ENCODE results near the gene SHISAL1. TPM values are rescaled to one million over a fixed set of nuclear protein-coding genes. Genes with fewer than 3 reads are reported as not detected.

Gene SHISAL1
- not detected for total RNA-seq

GRCh38 chr22:44312766-44313165 lies at the start of gene SHISAL1:
TSS of gene SHISAL1 (minus strand) at chr22:44312951. CDS start at chr22:44300945, 12,006 bp downstream.
- H3K27ac Mint-ChIP-seq: no peak within 1 kb of the TSS
- no peak for ATAC-seq

DNA sequence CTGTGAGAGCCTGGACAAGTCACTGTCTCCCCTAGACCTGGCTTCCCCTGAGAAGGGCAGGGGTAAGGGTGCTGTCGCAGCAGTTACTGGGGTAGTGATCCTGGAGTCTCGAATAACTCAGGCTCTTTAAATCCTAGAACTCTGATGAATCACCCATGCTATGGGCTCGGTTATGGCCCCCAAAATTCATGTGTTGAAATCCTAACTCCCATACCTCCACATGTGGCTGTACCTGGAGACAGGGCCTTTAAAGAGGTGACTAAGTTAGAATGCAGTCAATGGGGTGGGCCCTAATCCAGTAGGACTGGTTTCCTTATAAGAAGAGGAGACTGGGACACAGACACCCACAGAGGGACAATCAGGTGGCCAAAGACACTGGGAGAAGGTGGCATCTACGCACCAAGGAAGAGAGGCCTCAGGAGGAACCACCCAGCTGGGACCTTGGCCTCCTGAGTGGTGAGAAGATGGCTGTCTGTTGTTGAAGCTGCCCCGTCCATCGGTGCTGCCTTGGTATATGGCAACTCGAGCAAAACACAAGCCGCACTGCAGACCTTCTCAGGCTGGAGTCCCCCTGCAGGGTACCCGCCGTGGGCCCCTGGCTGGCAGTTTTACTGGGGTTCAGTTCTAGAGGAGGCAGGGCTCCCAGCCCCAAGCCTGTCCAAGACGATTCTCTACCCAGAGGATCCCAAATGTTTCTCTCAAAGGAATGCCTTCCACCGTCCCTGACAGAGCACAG lies 48.8 kb upstream of the SHISAL1 start:
- Mint-ChIP-seq H3K4me1 (no peaks in the 10 kb centered on the region), H3K36me3 (no peaks in the 10 kb centered on the region), H3K9me3 (ENCODE audit: low read depth) (no peaks in the 10 kb centered on the region), H3K27ac (no peak overlapping the region), H3K27me3 (peaks cover 17% of the 10 kb centered on the region), H3K4me3 (no peak overlapping the region)
- CTCF ChIA-PET: no interaction called here
- no peak for DNase-seq
- no peak for ATAC-seq

More at GRCh38 chr22:44312766-44313165, at the start of gene SHISAL1:
- DNase-seq: no peak
- no peak within 1 kb of the TSS for H3K4me3 Mint-ChIP-seq
- peaks cover 18% of the 10 kb centered on the region for H3K4me1 Mint-ChIP-seq
- no peaks in the 10 kb centered on the region for H3K9me3 Mint-ChIP-seq (ENCODE audit: low read depth)
- peaks cover 10% of the 10 kb centered on the region for H3K27me3 Mint-ChIP-seq
- H3K36me3 Mint-ChIP-seq: no peaks in the 10 kb centered on the region
- CTCF ChIA-PET: no interaction called here

DNA sequence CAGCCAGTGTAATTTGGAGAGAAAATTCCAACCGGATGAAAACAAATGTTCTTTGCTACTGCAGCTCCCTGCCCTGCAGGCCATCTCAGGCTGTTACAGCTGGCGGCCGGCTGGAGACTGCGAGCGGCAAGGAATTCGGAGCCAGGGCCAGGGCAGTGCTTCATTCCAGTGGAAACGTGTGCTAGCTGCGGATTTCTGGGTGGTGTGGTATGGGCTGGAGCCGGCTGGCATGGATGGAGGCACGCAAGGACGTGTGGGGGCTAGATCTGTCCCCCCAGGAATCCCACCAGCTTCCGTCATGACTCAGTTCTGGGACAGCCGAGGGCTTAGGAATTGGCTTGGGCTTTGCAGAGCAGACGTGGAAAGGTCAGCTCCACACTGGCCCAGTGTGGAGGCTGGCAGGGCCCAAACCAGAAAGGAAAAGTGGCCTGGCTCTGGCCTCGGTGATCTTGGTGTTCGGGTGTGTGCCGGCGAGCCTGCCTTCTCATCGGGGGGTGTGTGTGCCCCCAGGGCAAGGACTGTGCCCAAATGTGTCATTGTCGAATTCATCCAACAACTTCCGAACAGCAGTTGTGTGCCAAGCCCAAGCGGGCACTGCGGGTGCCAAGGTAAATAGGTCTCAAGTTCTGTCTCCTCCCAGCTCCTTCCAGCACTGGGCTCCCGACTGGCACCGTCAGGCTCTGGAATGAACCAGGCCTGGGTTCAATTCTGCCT lies 48.1 kb upstream of the SHISAL1 start:
- CTCF ChIA-PET: no interaction called here
- Mint-ChIP-seq H3K4me3 (no peak overlapping the region), H3K4me1 (no peaks in the 10 kb centered on the region), H3K27ac (no peak overlapping the region), H3K36me3 (no peaks in the 10 kb centered on the region), H3K9me3 (ENCODE audit: low read depth) (no peaks in the 10 kb centered on the region), H3K27me3 (peaks cover 20% of the 10 kb centered on the region)
- DNase-seq: no peak
- ATAC-seq: no peak

GRCh38 chr22:44360306-44360667 lies 47.5 kb upstream of the SHISAL1 start:
- CTCF ChIA-PET: no interaction called here
- Mint-ChIP-seq H3K4me1 (no peaks in the 10 kb centered on the region), H3K4me3 (no peak overlapping the region), H3K36me3 (no peaks in the 10 kb centered on the region), H3K9me3 (ENCODE audit: low read depth) (no peaks in the 10 kb centered on the region), H3K27me3 (peaks cover 21% of the 10 kb centered on the region), H3K27ac (no peak overlapping the region)
- no peak for ATAC-seq
- DNase-seq: no peak

DNA sequence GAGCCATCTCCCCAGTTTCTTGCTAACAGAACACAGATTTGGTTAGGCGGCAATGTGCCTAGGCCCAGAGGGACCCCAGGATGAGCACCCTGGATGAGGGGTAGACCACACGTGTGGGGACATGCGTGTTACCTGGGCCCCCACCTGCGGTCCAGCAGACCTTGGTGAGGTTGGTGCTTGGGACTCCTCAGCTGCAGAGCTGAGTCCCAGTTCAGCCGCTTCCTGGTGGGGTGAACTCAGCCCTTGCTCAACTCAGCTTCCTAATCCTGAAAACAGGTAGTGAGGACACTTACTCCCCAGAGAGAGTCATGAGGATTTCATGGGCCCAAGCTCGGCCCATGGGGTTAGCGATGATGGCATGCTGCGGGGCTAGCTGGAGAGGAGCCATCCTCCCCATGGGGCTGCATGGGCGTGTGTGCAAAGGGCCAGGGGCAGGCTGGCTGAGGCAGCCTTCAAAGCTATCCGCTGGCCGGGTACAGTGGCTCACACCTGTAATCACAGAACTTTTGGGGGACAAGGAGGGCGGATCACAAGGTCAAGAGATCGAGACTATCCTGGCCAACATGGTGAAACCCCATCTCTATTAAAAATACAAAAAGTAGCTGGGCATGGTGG lies 46.9 kb upstream of the SHISAL1 start:
- no peaks in the 10 kb centered on the region for H3K36me3 Mint-ChIP-seq
- ATAC-seq: no peak
- H3K9me3 Mint-ChIP-seq (ENCODE audit: low read depth): no peaks in the 10 kb centered on the region
- no peak overlapping the region for H3K27ac Mint-ChIP-seq
- DNase-seq: no peak
- H3K27me3 Mint-ChIP-seq: peaks cover 21% of the 10 kb centered on the region
- no peaks in the 10 kb centered on the region for H3K4me1 Mint-ChIP-seq
- CTCF ChIA-PET: no interaction called here
- no peak overlapping the region for H3K4me3 Mint-ChIP-seq

GRCh38 chr22:44358709-44359440 lies 46.1 kb upstream of the SHISAL1 start:
- CTCF ChIA-PET: no interaction called here
- ATAC-seq (no peak), DNase-seq (no peak)
- no peak overlapping the region for H3K27ac Mint-ChIP-seq
- H3K36me3 Mint-ChIP-seq: no peaks in the 10 kb centered on the region
- H3K9me3 Mint-ChIP-seq (ENCODE audit: low read depth): no peaks in the 10 kb centered on the region
- H3K4me1 Mint-ChIP-seq: no peaks in the 10 kb centered on the region
- H3K4me3 Mint-ChIP-seq: no peak overlapping the region
- peaks cover 25% of the 10 kb centered on the region for H3K27me3 Mint-ChIP-seq

- Mint-ChIP-seq H3K9me3 (ENCODE audit: low read depth) (no peaks in the 10 kb centered on the region), H3K4me3 (no peak overlapping the region), H3K27me3 (peaks cover 30% of the 10 kb centered on the region), H3K4me1 (no peaks in the 10 kb centered on the region), H3K27ac (no peak overlapping the region), H3K36me3 (no peaks in the 10 kb centered on the region)
- ATAC-seq (no peak), DNase-seq (no peak)
- CTCF ChIA-PET: no interaction called here
Observed at GRCh38 chr22:44357966-44358465, 45.3 kb upstream of the SHISAL1 start.

- no peak for DNase-seq
- no peak overlapping the region for H3K27ac Mint-ChIP-seq
- H3K36me3 Mint-ChIP-seq: no peaks in the 10 kb centered on the region
- peaks cover 30% of the 10 kb centered on the region for H3K27me3 Mint-ChIP-seq
- CTCF ChIA-PET: no interaction called here
- ATAC-seq: no peak
- no peaks in the 10 kb centered on the region for H3K4me1 Mint-ChIP-seq
- no peaks in the 10 kb centered on the region for H3K9me3 Mint-ChIP-seq (ENCODE audit: low read depth)
- no peak overlapping the region for H3K4me3 Mint-ChIP-seq
Observed at GRCh38 chr22:44357296-44357965, 44.7 kb upstream of the SHISAL1 start.

DNA sequence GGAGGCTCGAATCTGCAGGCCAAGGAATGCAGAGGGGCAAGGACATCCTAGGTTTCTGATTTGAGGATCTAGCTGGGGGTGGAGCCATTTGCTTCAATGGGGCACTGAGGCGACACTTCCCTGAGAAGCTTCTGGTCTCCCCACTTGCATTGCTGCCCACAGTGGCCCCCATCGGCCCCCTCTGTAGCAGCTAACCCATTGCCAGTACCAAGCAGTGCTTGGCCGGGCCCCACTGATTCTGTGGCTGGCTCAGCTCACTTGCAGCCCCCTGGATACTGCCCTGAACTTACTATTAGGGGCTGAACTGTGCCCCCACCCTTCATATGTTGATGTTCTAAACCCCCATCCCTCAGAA lies 42.9 kb upstream of the SHISAL1 start:
- Mint-ChIP-seq H3K4me3 (no peak overlapping the region), H3K36me3 (no peaks in the 10 kb centered on the region), H3K27ac (no peak overlapping the region), H3K4me1 (peaks cover 11% of the 10 kb centered on the region), H3K9me3 (ENCODE audit: low read depth) (no peaks in the 10 kb centered on the region), H3K27me3 (peaks cover 37% of the 10 kb centered on the region)
- DNase-seq: no peak
- CTCF ChIA-PET: interaction anchor here (1.1 kb wide), 1 partner anchor 114 kb away, joined by 4 read pairs; no protein-coding TSS in a partner anchor
- no peak for ATAC-seq

GRCh38 chr22:44354288-44354687 lies 41.5 kb upstream of the SHISAL1 start:
- Mint-ChIP-seq H3K4me3 (no peak overlapping the region), H3K4me1 (peaks cover 11% of the 10 kb centered on the region), H3K36me3 (no peaks in the 10 kb centered on the region), H3K9me3 (ENCODE audit: low read depth) (no peaks in the 10 kb centered on the region), H3K27ac (no peak overlapping the region), H3K27me3 (peaks cover 38% of the 10 kb centered on the region)
- DNase-seq (no peak), ATAC-seq (no peak)
- CTCF ChIA-PET: no interaction called here

DNA sequence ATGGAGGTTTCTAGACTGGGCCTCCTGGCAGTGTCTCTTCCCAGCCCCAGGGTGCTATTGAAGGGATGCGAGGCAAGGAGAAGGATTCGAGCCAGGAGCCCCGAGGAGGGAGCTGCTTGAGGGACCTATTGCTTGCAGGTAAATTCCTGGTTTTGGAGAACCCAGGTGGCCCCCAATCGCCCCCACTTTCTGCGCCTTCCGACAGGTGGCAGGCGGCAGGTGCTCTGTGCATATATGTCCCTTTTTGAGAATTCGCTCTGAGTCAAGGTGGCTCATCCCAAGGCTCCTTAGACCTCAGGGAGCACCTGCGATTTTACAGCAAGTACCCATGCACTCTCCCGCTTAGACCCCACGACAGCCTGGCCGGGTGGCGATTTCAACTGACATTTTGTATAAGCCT lies 40.3 kb upstream of the SHISAL1 start:
- CTCF ChIA-PET: no interaction called here
- ATAC-seq: no peak
- H3K27ac Mint-ChIP-seq: no peak overlapping the region
- peaks cover 34% of the 10 kb centered on the region for H3K27me3 Mint-ChIP-seq
- H3K4me1 Mint-ChIP-seq: peaks cover 11% of the 10 kb centered on the region
- no peaks in the 10 kb centered on the region for H3K9me3 Mint-ChIP-seq (ENCODE audit: low read depth)
- H3K4me3 Mint-ChIP-seq: no peak overlapping the region
- no peaks in the 10 kb centered on the region for H3K36me3 Mint-ChIP-seq
- DNase-seq: no peak

- no peak for ATAC-seq
- Mint-ChIP-seq H3K27me3 (peaks cover 33% of the 10 kb centered on the region), H3K9me3 (ENCODE audit: low read depth) (no peaks in the 10 kb centered on the region), H3K27ac (no peak overlapping the region), H3K4me3 (no peak overlapping the region), H3K4me1 (peaks cover 11% of the 10 kb centered on the region), H3K36me3 (no peaks in the 10 kb centered on the region)
- no peak for DNase-seq
- CTCF ChIA-PET: no interaction called here
Observed at GRCh38 chr22:44352378-44353035, 39.8 kb upstream of the SHISAL1 start.

Data from activated CD8-positive, alpha-beta memory T cell treated with anti-CD3 and anti-CD28 coated beads, Interleukin-2, amount 10 ng/mL, durations not matched to agents 7 days and 5 days (primary cell).